Measurements from ENCODE around the gene PGM1. TPM values are rescaled to one million over a fixed set of nuclear protein-coding genes. Genes with fewer than 3 reads are reported as not detected.

PGM1 gene
- total RNA-seq, 1 donor from 2014 or later, result 36.9 TPM

GRCh38 chr1:63555480-63555879, 37.7 kb upstream of the PGM1 start:
- Histone ChIP-seq H3K4me2 (ENCODE audit: low read length) (no peak overlapping the region), H3K27me3 (ENCODE audit: insufficient read depth, low read length) (no peaks in the 10 kb centered on the region), H3K27ac (ENCODE audit: low read depth, low read length) (no peak overlapping the region), H3K9ac (ENCODE audit: low read length) (no peak overlapping the region), H3K79me2 (ENCODE audit: insufficient read depth, low read length) (no peaks in the 10 kb centered on the region), H3K4me1 (ENCODE audit: insufficient read depth, low read length) (no peaks in the 10 kb centered on the region), H3K36me3 (ENCODE audit: insufficient read depth, low read length) (no peaks in the 10 kb centered on the region), H3K9me3 (ENCODE audit: insufficient read depth, low read depth, low read length) (no peaks in the 10 kb centered on the region), H3K4me3 (ENCODE audit: insufficient read depth, low read depth, low read length) (no peak overlapping the region), H2AFZ (ENCODE audit: low read depth, low read length) (no peak overlapping the region), H4K20me1 (ENCODE audit: insufficient read depth, low read length) (no peaks in the 10 kb centered on the region)
- FAIRE-seq, result no peak
- Mint-ChIP-seq H3K4me1 (ENCODE audit: low read depth, unreplicated experiment) (no peaks in the 10 kb centered on the region), H3K9me3 (ENCODE audit: unreplicated experiment) (no peaks in the 10 kb centered on the region), H3K27me3 (ENCODE audit: low read depth, unreplicated experiment) (no peaks in the 10 kb centered on the region), H3K4me3 (ENCODE audit: unreplicated experiment) (no peak overlapping the region), H3K27ac (ENCODE audit: unreplicated experiment) (no peak overlapping the region), H3K36me3 (ENCODE audit: low read depth, unreplicated experiment) (no peaks in the 10 kb centered on the region)
- TF ChIP-seq EZH2 (IDR thresholded peaks at IDR 0.05; ENCODE audit: insufficient read depth, low read length) (no peak), CTCF (IDR thresholded peaks at IDR 0.05; ENCODE audit: insufficient read depth, low read depth, low read length) (no peak)
- DNase-seq (ENCODE audit: low read depth), result no peak

GRCh38 chr1:63557365-63557987, 35.7 kb upstream of the PGM1 start:
- no peaks in the 10 kb centered on the region for H3K4me1 ChIP-seq (ENCODE audit: insufficient read depth, low read length)
- no peak overlapping the region for H3K27ac ChIP-seq (ENCODE audit: low read depth, low read length)
- no peaks in the 10 kb centered on the region for H3K27me3 ChIP-seq (ENCODE audit: insufficient read depth, low read length)
- no peaks in the 10 kb centered on the region for H3K36me3 ChIP-seq (ENCODE audit: insufficient read depth, low read length)
- H3K4me3 ChIP-seq (ENCODE audit: insufficient read depth, low read depth, low read length), result no peak overlapping the region
- TF ChIP-seq CTCF (IDR thresholded peaks at IDR 0.05; ENCODE audit: insufficient read depth, low read depth, low read length) (peak; percentile 72), EZH2 (IDR thresholded peaks at IDR 0.05; ENCODE audit: insufficient read depth, low read length) (no peak)
- H3K79me2 ChIP-seq (ENCODE audit: insufficient read depth, low read length), result no peaks in the 10 kb centered on the region
- no peak overlapping the region for H2AFZ ChIP-seq (ENCODE audit: low read depth, low read length)
- no peaks in the 10 kb centered on the region for H3K9me3 ChIP-seq (ENCODE audit: insufficient read depth, low read depth, low read length)
- Mint-ChIP-seq H3K36me3 (ENCODE audit: low read depth, unreplicated experiment) (no peaks in the 10 kb centered on the region), H3K9me3 (ENCODE audit: unreplicated experiment) (no peaks in the 10 kb centered on the region), H3K27me3 (ENCODE audit: low read depth, unreplicated experiment) (no peaks in the 10 kb centered on the region), H3K27ac (ENCODE audit: unreplicated experiment) (no peak overlapping the region), H3K4me1 (ENCODE audit: low read depth, unreplicated experiment) (no peaks in the 10 kb centered on the region), H3K4me3 (ENCODE audit: unreplicated experiment) (no peak overlapping the region)
- DNase-seq (ENCODE audit: low read depth) (peak; percentile 6), FAIRE-seq (peak; percentile 9)
- no peak overlapping the region for H3K4me2 ChIP-seq (ENCODE audit: low read length)
- no peaks in the 10 kb centered on the region for H4K20me1 ChIP-seq (ENCODE audit: insufficient read depth, low read length)
- H3K9ac ChIP-seq (ENCODE audit: low read length), result no peak overlapping the region

GRCh38 chr1:63559357-63559756, 33.9 kb upstream of the PGM1 start:
- H3K4me3 ChIP-seq (ENCODE audit: insufficient read depth, low read depth, low read length), result no peak overlapping the region
- no peak overlapping the region for H3K9ac ChIP-seq (ENCODE audit: low read length)
- no peaks in the 10 kb centered on the region for H3K4me1 ChIP-seq (ENCODE audit: insufficient read depth, low read length)
- H3K4me3 Mint-ChIP-seq (ENCODE audit: unreplicated experiment), result no peak overlapping the region
- no peaks in the 10 kb centered on the region for H3K9me3 ChIP-seq (ENCODE audit: insufficient read depth, low read depth, low read length)
- TF ChIP-seq CTCF (IDR thresholded peaks at IDR 0.05; ENCODE audit: insufficient read depth, low read depth, low read length) (no peak), EZH2 (IDR thresholded peaks at IDR 0.05; ENCODE audit: insufficient read depth, low read length) (no peak)
- H3K4me2 ChIP-seq (ENCODE audit: low read length), result no peak overlapping the region
- no peak overlapping the region for H2AFZ ChIP-seq (ENCODE audit: low read depth, low read length)
- FAIRE-seq, result no peak
- no peak overlapping the region for H3K27ac ChIP-seq (ENCODE audit: low read depth, low read length)
- no peak overlapping the region for H3K27ac Mint-ChIP-seq (ENCODE audit: unreplicated experiment)
- H3K79me2 ChIP-seq (ENCODE audit: insufficient read depth, low read length), result no peaks in the 10 kb centered on the region
- no peaks in the 10 kb centered on the region for H3K27me3 ChIP-seq (ENCODE audit: insufficient read depth, low read length)
- no peaks in the 10 kb centered on the region for H3K27me3 Mint-ChIP-seq (ENCODE audit: low read depth, unreplicated experiment)
- no peaks in the 10 kb centered on the region for H3K36me3 ChIP-seq (ENCODE audit: insufficient read depth, low read length)
- no peak for DNase-seq (ENCODE audit: low read depth)
- H3K4me1 Mint-ChIP-seq (ENCODE audit: low read depth, unreplicated experiment), result no peaks in the 10 kb centered on the region
- no peaks in the 10 kb centered on the region for H3K36me3 Mint-ChIP-seq (ENCODE audit: low read depth, unreplicated experiment)
- no peaks in the 10 kb centered on the region for H3K9me3 Mint-ChIP-seq (ENCODE audit: unreplicated experiment)
- no peaks in the 10 kb centered on the region for H4K20me1 ChIP-seq (ENCODE audit: insufficient read depth, low read length)
